ENCODE measurements around the gene RAD51B.
"Not testable (repeated sequence)": the region's sequence is repeated elsewhere in the genome, so short reads cannot be mapped to it uniquely, and the experiment has no call there.

Gene RAD51B

GRCh38 chr14:68655021-68655831 is 835.6 kb downstream of the RAD51B start:
- no peak for DNase-seq

- DNase-seq: no peak
These were observed 836.3 kb downstream of the RAD51B start for GRCh38 chr14:68655911-68656316.

GRCh38 chr14:68656452-68656851 is 836.9 kb downstream of the RAD51B start:
- no peak for DNase-seq

- no peak for DNase-seq
These were observed 837.9 kb downstream of the RAD51B start for GRCh38 chr14:68657300-68658028.

GRCh38 chr14:68658029-68658509 is 838.5 kb downstream of the RAD51B start:
- DNase-seq: no peak

- no peak for DNase-seq
These were observed 839.7 kb downstream of the RAD51B start for GRCh38 chr14:68658943-68659931.

GRCh38 chr14:68660495-68660894 is 840.9 kb downstream of the RAD51B start:
- no peak for DNase-seq

- DNase-seq: no peak
These were observed 841.9 kb downstream of the RAD51B start for GRCh38 chr14:68661226-68662225.

- DNase-seq: no peak
These were observed 842.8 kb downstream of the RAD51B start for GRCh38 chr14:68662392-68662791.

GRCh38 chr14:68662826-68663225 is 843.2 kb downstream of the RAD51B start:
- DNase-seq: not testable (repeated sequence)

- no peak for DNase-seq
These were observed 844.0 kb downstream of the RAD51B start for GRCh38 chr14:68663385-68664076.

GRCh38 chr14:68664225-68664681 is 844.7 kb downstream of the RAD51B start:
- no peak for DNase-seq

- DNase-seq: no peak
These were observed 845.6 kb downstream of the RAD51B start for GRCh38 chr14:68665131-68665530.

GRCh38 chr14:68665792-68666204 is 846.2 kb downstream of the RAD51B start:
- no peak for DNase-seq

GRCh38 chr14:68666236-68666635 is 846.7 kb downstream of the RAD51B start:
- no peak for DNase-seq

- DNase-seq: no peak
These were observed 847.3 kb downstream of the RAD51B start for GRCh38 chr14:68666899-68667298.

- no peak for DNase-seq
These were observed 847.8 kb downstream of the RAD51B start for GRCh38 chr14:68667313-68667791.

- no peak for DNase-seq
These were observed 848.4 kb downstream of the RAD51B start for GRCh38 chr14:68668028-68668427.

GRCh38 chr14:68668531-68668930 is 849.0 kb downstream of the RAD51B start:
- DNase-seq: no peak

- DNase-seq: no peak
These were observed 849.5 kb downstream of the RAD51B start for GRCh38 chr14:68669111-68669511.
